Loucy (cell line): Measurements from ENCODE around the gene FAAH2.

Source experiments
- EZH2phosphoT487 ChIP-seq: fragments of 200-600 bp; IDR thresholded peaks from 2 replicates; pipeline ENCODE4 v1.6.1; 2018; ENCODE audit warnings: antibody characterized with exemption, mild to moderate bottlenecking, moderate library complexity, borderline replicate concordance
- TF ChIP-seq, protein P1 (sequence below): fragments of 200-600 bp; sonication (generic); conservative IDR thresholded peaks from 2 replicates; pipeline ENCODE4 v1.5.1; 2014; ENCODE audit warnings: mild to moderate bottlenecking, antibody characterized with exemption, low read length

DNA sequence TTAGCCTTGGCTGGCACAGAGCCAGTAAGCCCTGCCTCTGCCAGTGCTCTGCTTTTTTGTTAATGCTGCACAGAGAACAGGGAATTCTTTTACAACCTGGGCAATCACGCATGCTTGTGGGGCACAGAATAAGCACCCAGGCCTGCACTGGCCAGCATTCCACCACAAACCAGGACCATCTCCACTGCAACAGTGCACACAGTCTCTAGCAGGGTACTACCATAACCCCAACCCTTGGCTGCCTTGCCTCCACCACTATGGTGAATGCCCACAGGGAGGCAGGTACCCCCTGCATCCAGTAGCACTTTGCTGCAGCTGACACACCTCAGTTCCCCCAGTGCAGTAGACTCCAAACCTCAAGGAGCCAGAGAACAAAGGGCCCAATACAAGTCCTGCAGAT is 19.2 kb upstream of the FAAH2 start:
- TF ChIP-seq, protein P1, sequence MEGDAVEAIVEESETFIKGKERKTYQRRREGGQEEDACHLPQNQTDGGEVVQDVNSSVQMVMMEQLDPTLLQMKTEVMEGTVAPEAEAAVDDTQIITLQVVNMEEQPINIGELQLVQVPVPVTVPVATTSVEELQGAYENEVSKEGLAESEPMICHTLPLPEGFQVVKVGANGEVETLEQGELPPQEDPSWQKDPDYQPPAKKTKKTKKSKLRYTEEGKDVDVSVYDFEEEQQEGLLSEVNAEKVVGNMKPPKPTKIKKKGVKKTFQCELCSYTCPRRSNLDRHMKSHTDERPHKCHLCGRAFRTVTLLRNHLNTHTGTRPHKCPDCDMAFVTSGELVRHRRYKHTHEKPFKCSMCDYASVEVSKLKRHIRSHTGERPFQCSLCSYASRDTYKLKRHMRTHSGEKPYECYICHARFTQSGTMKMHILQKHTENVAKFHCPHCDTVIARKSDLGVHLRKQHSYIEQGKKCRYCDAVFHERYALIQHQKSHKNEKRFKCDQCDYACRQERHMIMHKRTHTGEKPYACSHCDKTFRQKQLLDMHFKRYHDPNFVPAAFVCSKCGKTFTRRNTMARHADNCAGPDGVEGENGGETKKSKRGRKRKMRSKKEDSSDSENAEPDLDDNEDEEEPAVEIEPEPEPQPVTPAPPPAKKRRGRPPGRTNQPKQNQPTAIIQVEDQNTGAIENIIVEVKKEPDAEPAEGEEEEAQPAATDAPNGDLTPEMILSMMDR, result no peak
- TF ChIP-seq EZH2phosphoT487, result no peak
